Activated CD8-positive, alpha-beta memory T cell treated with anti-CD3 and anti-CD28 coated beads for 1 hour (primary cell): ENCODE data around the gene TNN.
"Not testable (repeated sequence)": the region's sequence is repeated elsewhere in the genome, so short reads cannot be mapped to it uniquely, and the experiment has no call there.

Experiments
- DNase-seq, 2 donors: peaks; one replicate each; pipeline ENCODE4 v3.0.0-alpha.2; 2020; ENCODE audit warnings: low read depth in 1 of 2; ENCODE audit errors: extremely low read depth in 1 of 2

TNN gene

DNA sequence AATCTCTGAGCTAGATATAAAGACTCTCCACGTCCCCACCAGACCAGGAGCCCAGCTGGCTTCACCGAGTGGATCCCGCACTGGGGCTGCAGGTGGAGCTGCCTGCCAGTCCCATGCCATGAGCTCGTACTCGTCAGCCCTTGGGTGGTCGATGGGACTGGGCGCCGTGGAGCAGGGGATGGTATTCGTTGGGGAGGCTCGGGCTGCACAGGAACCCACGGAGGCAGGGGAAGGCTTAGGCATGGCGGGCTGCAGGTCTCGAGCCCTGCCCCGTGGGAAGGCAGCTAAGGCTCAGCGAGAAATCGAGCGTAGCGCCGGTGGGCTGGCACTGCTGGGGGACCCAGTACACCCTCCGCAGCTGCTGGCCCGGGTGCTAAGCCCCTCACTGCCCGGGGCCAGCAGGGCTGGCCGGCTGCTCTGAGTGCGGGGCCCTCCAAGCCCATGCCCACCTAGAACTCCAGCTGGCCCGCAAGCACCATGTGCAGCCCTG is 40.7 kb downstream of the TNN start:
- not testable (repeated sequence) for DNase-seq

DNA sequence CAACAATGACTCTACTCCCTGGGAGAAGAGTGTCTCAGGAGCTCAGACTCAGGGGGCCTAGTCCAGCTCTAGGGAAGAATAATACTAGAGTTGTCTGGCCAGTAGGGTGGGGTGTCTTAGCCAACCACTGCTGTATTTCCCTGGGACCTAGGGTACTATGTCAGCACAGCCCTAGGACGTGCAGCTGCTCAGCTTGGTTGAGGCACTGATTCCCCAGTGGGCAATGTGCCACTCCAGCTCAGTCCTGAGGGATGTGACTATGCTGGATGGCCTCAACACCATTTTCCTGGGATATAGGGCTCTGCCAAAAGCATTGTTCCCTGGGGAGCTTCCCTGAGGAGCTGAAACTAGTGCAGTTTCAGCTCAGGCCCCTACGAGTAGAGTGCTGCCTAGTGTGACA is 47.4 kb downstream of the TNN start:
- no peak for DNase-seq

GRCh38 chr1:175116210-175116798 is 48.7 kb downstream of the TNN start:
- no peak for DNase-seq

- DNase-seq: no peak
Measured at GRCh38 chr1:175116903-175117302, 49.3 kb downstream of the TNN start.

GRCh38 chr1:175118375-175119367 is 51.0 kb downstream of the TNN start:
- DNase-seq: no peak

DNA sequence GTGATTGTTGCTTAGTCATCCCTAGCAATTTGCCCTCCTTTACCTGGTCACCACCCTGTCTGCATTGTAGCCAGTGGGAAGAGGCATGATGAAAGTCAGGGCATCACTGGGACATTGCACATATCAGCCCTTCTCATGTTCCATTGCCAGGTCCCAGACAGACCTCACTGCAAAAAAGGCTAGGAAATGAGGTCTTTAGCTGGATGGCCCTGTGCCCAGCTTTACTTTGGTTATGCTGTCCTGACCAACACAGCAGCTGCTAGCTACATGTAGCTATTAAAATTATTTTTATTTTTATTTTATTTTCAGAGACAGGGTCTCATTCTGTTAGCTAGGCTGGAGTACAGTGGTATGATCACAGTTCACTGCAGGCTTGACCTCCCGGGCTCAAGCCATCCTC is 52.9 kb downstream of the TNN start:
- no peak for DNase-seq

- DNase-seq: no peak
Measured at GRCh38 chr1:175124861-175125260, 57.2 kb downstream of the TNN start.

- DNase-seq: no peak
Measured at GRCh38 chr1:175126347-175126746, 58.7 kb downstream of the TNN start.

DNA sequence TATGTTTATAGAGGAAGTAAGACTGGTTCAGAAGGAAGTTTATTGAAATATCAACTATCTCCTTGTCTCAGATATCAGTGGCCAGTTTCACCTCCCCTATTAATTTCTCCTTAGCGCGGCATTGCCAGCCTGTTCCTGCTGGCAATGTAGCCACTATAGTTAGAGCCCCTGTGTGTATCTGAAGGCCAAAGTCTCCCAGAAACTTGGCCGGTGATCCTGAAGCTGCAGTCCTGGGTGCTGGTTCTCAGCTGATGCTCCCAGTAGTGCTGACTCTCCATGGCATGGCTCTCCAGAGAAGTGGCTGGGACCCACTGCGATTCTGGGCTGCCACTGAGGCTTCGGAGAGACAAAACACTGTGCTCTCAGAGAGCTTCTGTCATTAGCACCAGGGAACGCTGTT is 59.9 kb downstream of the TNN start:
- DNase-seq: no peak

- DNase-seq: no peak
Measured at GRCh38 chr1:175128523-175128922, 60.9 kb downstream of the TNN start.

GRCh38 chr1:175129182-175129581 is 61.5 kb downstream of the TNN start:
- DNase-seq: no peak

GRCh38 chr1:175129644-175129996 is 62.0 kb downstream of the TNN start:
- no peak for DNase-seq

DNA sequence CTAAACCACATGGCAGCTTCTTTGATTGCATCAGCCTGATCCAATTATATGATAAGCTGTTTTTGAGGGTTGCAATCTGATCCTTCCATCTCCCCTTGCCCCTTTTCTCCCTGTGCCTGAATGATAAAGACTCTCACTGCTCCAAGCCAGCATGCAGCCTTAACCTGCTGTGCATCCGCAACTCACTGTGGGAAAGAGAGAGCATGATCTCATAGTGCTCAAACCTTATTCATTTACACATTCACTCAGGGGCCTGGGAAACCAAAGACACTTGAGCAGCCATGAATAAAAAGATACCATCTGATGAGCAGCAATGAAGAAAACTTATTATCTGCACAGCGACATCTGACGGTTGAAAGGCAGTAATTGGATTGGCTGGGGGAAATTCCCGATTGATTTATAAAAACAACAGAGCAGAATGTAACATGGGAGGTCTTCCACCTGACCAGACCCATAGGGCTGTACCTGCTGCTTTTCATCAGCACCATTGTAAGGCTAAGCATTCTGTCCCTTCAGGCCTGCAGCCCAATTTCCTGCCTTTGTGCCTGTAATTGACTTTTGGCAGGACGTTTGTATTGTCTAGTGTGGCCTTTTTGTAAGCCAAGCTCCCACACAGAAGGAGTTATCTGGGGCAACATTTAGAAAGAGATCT is 62.5 kb downstream of the TNN start:
- DNase-seq: no peak

GRCh38 chr1:175130649-175131045 is 63.0 kb downstream of the TNN start:
- DNase-seq: no peak

GRCh38 chr1:175131095-175131494 is 63.5 kb downstream of the TNN start:
- DNase-seq: no peak

- DNase-seq: no peak
Measured at GRCh38 chr1:175132436-175132835, 64.8 kb downstream of the TNN start.

GRCh38 chr1:175133673-175134435 is 66.2 kb downstream of the TNN start:
- DNase-seq: no peak

DNA sequence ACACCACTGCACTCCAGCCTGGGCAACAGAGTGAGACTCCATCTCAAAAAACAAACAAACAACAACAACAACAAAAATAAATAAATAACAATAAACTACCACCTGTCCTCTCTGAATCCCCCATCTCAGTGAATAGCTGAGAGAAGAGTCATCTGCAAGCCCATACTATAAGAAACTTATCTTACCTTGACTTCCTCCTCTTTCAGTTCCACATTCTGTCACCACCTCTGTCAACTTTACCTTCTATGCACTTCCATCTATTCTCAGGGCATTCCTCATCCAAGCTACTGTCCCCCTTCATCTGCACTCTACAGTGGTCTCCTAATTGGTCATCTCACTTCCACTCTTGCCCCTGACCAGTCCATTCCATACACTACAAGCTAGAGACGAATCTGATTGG is 66.9 kb downstream of the TNN start:
- no peak for DNase-seq

GRCh38 chr1:175136246-175136645 is 68.6 kb downstream of the TNN start:
- no peak for DNase-seq

GRCh38 chr1:175137369-175137768 is 69.7 kb downstream of the TNN start:
- DNase-seq: no peak

DNA sequence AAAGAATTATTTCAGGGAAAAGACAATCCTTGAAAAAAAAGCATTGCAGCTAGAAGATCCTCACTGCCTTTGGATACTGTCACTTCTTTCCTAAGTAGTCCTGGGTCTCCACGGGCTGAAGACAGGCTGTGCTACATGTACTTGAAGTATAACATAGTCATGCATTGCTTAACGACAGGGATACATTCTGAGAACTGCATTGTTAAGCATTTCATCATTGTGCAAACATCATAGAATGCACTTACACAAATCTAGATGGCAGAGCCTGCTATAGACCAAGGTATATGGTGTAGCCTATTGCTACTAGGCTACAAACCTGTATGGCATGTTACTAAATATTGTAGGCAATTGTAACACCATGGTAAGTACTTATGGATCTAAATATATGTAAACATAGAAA is 70.9 kb downstream of the TNN start:
- DNase-seq: no peak
